ENCODE data around the gene TMEM244.
"Not testable (repeated sequence)": the region's sequence is repeated elsewhere in the genome, so short reads cannot be mapped to it uniquely, and the experiment has no call there.

The TMEM244 gene

GRCh38 chr6:129860908-129861665 is at the start of gene TMEM244:
TSS of gene TMEM244 (minus strand) at chr6:129861315. CDS start at chr6:129861188, 127 bp downstream.
- DNase-seq = no peak

- DNase-seq = no peak
These were observed 47.7 kb upstream of the TMEM244 start for GRCh38 chr6:129908858-129909257.

GRCh38 chr6:129908356-129908755 is 47.2 kb upstream of the TMEM244 start:
- no peak for DNase-seq

GRCh38 chr6:129906515-129907077 is 45.5 kb upstream of the TMEM244 start:
- no peak for DNase-seq

GRCh38 chr6:129903082-129903481 is 42.0 kb upstream of the TMEM244 start:
- DNase-seq = no peak

GRCh38 chr6:129902681-129903080 is 41.6 kb upstream of the TMEM244 start:
- DNase-seq = no peak

- DNase-seq = no peak
These were observed 40.8 kb upstream of the TMEM244 start for GRCh38 chr6:129901910-129902309.

- DNase-seq = no peak
These were observed 34.6 kb upstream of the TMEM244 start for GRCh38 chr6:129895692-129896091.

- no peak for DNase-seq
These were observed 33.8 kb upstream of the TMEM244 start for GRCh38 chr6:129894921-129895320.

- no peak for DNase-seq
These were observed 32.5 kb upstream of the TMEM244 start for GRCh38 chr6:129893640-129894039.

GRCh38 chr6:129890701-129891100 is 29.6 kb upstream of the TMEM244 start:
- no peak for DNase-seq

- no peak for DNase-seq
These were observed 29.0 kb upstream of the TMEM244 start for GRCh38 chr6:129890164-129890563.

GRCh38 chr6:129889580-129889979 is 28.5 kb upstream of the TMEM244 start:
- DNase-seq = no peak

- no peak for DNase-seq
These were observed 25.5 kb upstream of the TMEM244 start for GRCh38 chr6:129886401-129887155.

- DNase-seq = no peak
These were observed 23.1 kb upstream of the TMEM244 start for GRCh38 chr6:129884211-129884610.

GRCh38 chr6:129882510-129883023 is 21.5 kb upstream of the TMEM244 start:
- no peak for DNase-seq

- DNase-seq = not testable (repeated sequence)
These were observed 16.8 kb upstream of the TMEM244 start for GRCh38 chr6:129877894-129878293.

- no peak for DNase-seq
These were observed 14.8 kb upstream of the TMEM244 start for GRCh38 chr6:129875610-129876520.

- no peak for DNase-seq
These were observed 13.7 kb upstream of the TMEM244 start for GRCh38 chr6:129874837-129875236.

- no peak for DNase-seq
These were observed 11.5 kb upstream of the TMEM244 start for GRCh38 chr6:129872586-129872985.

GRCh38 chr6:129871221-129871620 is 10.1 kb upstream of the TMEM244 start:
- peak; percentile 45 for DNase-seq

- DNase-seq = no peak
These were observed 6.3 kb upstream of the TMEM244 start for GRCh38 chr6:129867403-129867802.

GRCh38 chr6:129866688-129867087 is 5.6 kb upstream of the TMEM244 start:
- DNase-seq = no peak

All from left hindlimb (tissue), 1 donor.